ENCODE data around the gene BHLHE40. TPM values are rescaled to one million over a fixed set of nuclear protein-coding genes. Genes with fewer than 3 reads are reported as not detected.

BHLHE40 gene
- polyA plus RNA-seq, 1 experiment, result 7.6 TPM

DNA sequence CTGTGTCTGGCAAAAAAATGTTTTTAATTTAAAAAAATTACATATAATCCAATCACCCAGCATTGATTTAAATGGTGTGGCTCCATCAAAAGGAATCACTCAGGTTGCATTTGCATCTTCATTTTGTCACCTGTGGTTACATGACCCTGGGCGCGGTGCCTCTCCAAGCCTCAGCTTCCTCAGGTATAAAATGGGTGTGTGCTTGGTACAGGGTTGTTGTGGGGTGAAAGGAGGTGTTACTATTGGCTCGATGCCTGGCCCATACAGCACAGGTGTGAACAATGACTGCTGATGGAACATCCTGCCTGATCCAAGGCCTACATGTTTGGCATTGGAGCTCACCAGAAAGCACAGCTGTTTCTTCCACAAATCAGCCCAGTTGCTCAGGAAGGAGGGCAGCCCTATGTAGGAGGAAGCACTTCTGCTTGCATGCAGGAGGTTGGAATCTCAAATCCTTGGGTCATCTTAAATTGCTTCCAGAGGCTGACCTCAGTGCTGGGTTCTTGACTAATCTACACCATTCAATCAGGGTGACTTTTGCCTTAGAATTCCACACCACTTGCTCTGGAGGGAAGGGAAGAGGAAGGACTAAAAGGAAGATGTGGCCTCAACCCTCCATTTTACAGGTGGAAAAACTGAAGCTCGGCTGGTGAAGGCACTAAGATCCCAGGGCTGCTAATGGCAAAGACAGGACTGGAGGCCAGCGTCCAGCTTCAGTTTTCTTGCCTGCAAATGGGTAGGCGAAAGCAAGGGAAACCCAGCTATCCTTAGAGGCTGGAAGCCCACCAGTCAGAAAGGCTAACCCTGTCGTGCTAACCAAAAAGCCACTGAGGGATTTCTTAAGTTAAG is 31.7 kb downstream of the BHLHE40 start:
- Histone ChIP-seq H3K9me3 (ENCODE audit: control insufficient read depth, insufficient read depth, low read length) (no peaks in the 10 kb centered on the region), H3K27me3 (ENCODE audit: control insufficient read depth, insufficient read depth, low read length) (no peaks in the 10 kb centered on the region), H3K27ac (ENCODE audit: low read depth, low read length) (no peak overlapping the region), H3K4me3 (ENCODE audit: low read depth, low read length) (no peak overlapping the region)
- TF ChIP-seq, protein P1, sequence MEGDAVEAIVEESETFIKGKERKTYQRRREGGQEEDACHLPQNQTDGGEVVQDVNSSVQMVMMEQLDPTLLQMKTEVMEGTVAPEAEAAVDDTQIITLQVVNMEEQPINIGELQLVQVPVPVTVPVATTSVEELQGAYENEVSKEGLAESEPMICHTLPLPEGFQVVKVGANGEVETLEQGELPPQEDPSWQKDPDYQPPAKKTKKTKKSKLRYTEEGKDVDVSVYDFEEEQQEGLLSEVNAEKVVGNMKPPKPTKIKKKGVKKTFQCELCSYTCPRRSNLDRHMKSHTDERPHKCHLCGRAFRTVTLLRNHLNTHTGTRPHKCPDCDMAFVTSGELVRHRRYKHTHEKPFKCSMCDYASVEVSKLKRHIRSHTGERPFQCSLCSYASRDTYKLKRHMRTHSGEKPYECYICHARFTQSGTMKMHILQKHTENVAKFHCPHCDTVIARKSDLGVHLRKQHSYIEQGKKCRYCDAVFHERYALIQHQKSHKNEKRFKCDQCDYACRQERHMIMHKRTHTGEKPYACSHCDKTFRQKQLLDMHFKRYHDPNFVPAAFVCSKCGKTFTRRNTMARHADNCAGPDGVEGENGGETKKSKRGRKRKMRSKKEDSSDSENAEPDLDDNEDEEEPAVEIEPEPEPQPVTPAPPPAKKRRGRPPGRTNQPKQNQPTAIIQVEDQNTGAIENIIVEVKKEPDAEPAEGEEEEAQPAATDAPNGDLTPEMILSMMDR (IDR thresholded peaks at IDR 0.05; ENCODE audit: low read depth, low read length), result no peak
- ChIA-PET CTCF (interaction anchor here (1.1 kb wide), 1 partner anchor 299 kb away, joined by 3 read pairs; no protein-coding TSS in a partner anchor), POLR2A (no interaction called here)
- DNase-seq (ENCODE audit: low read depth, low spot score), result no peak

DNA sequence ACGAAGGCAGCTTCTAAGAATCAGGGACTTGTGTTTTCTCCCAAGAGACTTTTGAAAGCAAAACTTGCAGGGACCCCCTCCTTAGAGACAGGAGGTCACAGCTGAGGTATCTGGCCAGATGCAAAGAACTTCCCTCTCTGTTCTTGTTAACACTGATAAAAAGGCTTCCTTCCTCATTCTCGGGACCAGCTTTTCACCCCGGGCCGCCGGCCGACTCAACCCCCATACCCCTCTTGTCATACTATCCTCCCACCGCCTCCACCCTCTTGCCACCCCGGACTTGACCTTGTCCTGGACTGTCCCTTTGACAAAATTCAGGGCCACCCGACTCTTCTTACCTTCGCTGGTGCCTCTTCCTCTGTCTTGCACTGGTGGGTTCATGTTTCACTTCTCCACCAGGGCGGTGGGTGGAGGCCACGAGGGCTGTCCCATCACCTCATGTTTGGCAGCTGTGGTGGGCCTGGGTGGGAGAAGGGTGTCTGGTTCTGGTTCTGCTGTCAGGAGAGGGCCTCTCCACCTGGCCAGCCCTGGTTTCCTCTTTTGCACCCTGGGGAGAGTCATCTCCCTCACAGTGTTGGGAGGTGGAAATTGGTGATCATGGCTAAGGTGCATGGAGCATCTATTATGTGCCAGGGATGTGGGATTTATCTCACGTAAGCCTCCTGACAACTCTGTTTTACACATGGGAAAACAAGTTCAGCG is 32.5 kb downstream of the BHLHE40 start:
- POLR2A ChIA-PET, result no interaction called here
- Histone ChIP-seq H3K27ac (ENCODE audit: low read depth, low read length) (no peak overlapping the region), H3K4me3 (ENCODE audit: low read depth, low read length) (no peak overlapping the region), H3K9me3 (ENCODE audit: control insufficient read depth, insufficient read depth, low read length) (no peaks in the 10 kb centered on the region), H3K27me3 (ENCODE audit: control insufficient read depth, insufficient read depth, low read length) (no peaks in the 10 kb centered on the region)
- CTCF ChIA-PET, result no interaction called here
- no peak for DNase-seq (ENCODE audit: low read depth, low spot score)
- TF ChIP-seq, protein P1 (IDR thresholded peaks at IDR 0.05; ENCODE audit: low read depth, low read length), result no peak

DNA sequence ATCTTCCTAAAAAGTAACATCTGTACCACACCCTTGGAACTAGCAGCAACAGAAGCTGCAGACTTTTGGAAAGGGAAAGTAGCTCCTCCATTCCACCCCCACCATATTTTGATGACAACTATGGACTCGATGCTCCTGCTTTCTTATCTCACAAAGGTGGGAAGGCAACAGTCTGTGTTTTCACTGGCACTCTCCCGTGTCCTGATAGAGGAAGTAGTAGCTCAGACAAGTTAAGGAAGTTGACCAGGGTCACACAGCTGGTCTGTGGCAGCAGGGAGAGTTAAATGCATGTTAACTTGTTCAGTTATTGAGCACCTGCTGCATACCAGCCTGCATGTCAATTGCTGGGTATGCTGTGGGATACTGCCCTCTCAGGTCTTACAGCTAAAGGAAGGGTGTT is 33.1 kb downstream of the BHLHE40 start:
- DNase-seq (ENCODE audit: low read depth, low spot score), result no peak
- ChIA-PET CTCF (interaction anchor here (0.7 kb wide), 1 partner anchor 339 kb away, joined by 5 read pairs; no protein-coding TSS in a partner anchor), POLR2A (no interaction called here)
- Histone ChIP-seq H3K27ac (ENCODE audit: low read depth, low read length) (no peak overlapping the region), H3K27me3 (ENCODE audit: control insufficient read depth, insufficient read depth, low read length) (no peaks in the 10 kb centered on the region), H3K9me3 (ENCODE audit: control insufficient read depth, insufficient read depth, low read length) (no peaks in the 10 kb centered on the region), H3K4me3 (ENCODE audit: low read depth, low read length) (no peak overlapping the region)
- TF ChIP-seq, protein P1 (IDR thresholded peaks at IDR 0.05; ENCODE audit: low read depth, low read length), result no peak

DNA sequence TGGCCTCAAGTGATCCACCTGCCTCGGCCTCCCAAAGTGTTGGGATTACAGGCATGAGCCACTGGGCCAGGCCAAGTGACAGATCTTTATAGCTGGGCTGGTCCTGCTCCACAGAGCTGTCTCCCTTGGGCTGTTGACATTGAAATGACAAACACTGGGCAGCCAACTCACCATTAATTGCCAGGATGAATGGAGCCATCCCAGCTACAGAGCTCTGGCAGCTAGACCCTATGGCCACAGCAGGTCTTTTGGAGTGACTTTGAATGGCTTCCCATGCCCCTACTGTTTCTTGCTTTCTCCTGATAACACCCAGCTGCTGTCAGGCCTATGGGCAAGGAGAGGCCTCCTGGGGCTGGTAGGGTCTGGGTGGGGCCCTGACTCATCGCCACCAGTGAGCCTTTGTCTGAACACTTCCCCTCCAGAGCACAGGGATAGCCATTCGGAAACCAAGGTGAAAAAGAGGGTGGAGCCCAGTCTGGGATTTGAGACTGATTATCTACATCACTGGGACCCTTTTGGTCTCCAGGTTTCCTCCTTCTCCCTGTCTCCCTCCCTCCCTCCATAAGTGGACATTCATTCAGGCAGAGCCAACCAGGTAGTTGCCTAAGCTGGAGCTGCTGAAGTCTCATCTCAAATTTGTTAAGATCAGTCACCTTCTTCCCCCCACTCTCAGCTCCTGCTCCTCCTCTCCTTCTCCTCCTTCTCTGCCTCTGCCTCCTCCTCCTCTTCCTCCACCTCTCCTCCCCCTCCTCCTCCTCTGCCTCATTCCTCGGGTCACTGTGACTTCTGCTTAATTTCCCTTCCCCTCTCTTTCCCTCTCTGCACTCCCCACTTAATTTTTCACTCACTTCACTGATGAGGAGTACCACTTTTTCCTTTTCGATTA is 34.0 kb downstream of the BHLHE40 start:
- DNase-seq (ENCODE audit: low read depth, low spot score), result no peak
- CTCF ChIA-PET, result interaction anchor here (0.7 kb wide), 1 partner anchor 340 kb away, joined by 5 read pairs; no protein-coding TSS in a partner anchor
- no peaks in the 10 kb centered on the region for H3K9me3 ChIP-seq (ENCODE audit: control insufficient read depth, insufficient read depth, low read length)
- POLR2A ChIA-PET, result no interaction called here
- no peaks in the 10 kb centered on the region for H3K27me3 ChIP-seq (ENCODE audit: control insufficient read depth, insufficient read depth, low read length)
- TF ChIP-seq, protein P1 (IDR thresholded peaks at IDR 0.05; ENCODE audit: low read depth, low read length), result no peak
- H3K4me3 ChIP-seq (ENCODE audit: low read depth, low read length), result no peak overlapping the region
- no peak overlapping the region for H3K27ac ChIP-seq (ENCODE audit: low read depth, low read length)
